Fibroblast of skin of abdomen (primary cell): ENCODE results near the gene CMC4.
A peak's percentile ranks its signal among the peaks of the same experiment; 100 is the strongest.

Experiments
- DNase-seq: peaks from one replicate; pipeline ENCODE4 v3.0.0-alpha.2; 2013

The CMC4 gene

GRCh38 chrX:155053656-155054055, 17.3 kb downstream of the CMC4 start:
- no peak for DNase-seq

GRCh38 chrX:155052738-155053498, 18.0 kb downstream of the CMC4 start:
- no peak for DNase-seq

DNA sequence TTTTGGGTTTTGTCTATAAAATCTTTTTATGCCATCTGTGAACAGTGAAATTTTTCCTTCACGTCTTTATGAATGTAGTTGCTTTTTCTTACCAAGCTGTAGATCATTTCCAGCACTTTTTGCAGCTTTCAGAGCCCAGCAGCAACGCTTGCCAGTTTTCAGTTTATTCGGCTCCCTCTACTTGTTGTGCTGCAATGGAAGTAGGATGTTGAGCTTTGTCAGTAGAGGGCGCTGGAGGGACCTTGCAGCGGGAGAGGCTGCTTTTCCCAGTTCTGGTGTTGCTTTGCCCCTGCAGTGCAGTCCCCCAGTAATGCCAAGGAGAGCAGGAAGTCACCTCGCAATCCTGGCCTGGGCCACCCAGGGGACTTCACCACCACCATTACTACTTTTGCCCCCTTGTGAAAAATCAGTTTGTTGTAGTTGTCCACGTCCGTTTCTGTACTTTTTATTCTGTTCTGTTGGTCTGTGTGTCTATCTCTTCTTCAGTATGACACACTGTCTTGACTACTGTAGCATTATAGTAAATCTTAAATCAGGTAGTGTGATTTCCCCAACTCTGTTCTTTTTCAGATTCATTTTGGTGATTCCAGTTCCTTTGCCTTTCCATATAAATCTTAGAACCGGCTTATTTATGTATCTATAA, 21.8 kb downstream of the CMC4 start:
- peak; percentile 39 for DNase-seq

- DNase-seq, result no peak
These were observed 24.0 kb downstream of the CMC4 start for GRCh38 chrX:155046811-155047528.

DNA sequence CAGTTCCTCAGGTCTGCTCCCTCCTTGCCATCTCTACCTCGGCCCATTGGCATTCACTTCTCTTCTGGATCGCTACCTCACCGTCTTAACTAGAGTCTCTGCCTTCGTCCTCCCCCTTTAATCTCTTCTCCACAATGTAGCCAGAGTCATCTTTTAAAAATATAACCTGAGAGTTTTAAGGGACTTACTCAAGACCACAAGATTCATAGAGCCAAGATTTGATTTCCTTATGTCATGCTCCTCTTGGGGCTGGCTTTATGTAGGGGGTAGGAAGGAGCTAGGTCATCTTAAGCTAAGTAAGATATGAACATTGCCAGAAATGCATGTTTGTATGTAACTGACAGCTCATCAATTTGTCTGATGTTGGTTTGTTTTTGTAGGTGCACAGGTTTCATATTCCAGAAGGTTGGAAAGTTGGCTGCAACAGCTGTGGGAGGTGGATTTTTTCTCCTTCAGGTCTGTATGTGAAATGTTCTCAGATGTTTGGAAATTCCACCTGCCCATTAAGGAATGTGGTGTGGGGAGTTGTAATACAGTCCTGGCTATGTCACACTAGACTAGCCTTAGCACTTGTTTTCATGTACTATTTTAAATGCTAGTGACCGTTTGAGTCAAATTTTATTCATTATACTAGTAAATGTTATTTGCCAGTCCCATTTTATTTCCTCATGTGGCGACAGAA, 24.7 kb downstream of the CMC4 start:
- DNase-seq, result no peak

DNA sequence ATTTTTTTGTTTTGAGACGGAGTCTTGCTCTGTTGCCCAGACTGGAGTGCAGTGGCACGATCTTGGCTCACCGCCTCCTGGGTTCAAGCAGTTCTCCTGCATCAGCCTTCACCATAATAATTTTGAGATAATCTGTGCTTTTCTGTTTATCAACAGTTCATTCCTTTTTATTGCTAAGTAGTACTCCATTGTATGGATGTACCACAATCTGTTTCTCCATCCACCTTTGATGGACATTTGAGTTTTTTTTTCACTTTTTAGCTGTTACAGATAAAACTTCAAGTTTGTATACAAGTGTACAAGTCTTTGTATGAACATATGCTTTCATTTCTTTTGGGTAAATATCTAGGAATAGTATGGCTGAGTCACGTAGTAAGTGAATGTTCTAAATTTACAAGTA, 35.2 kb downstream of the CMC4 start:
- DNase-seq, result no peak

GRCh38 chrX:155031657-155032056, 39.3 kb downstream of the CMC4 start:
- DNase-seq, result no peak

GRCh38 chrX:155028877-155029291, 42.1 kb downstream of the CMC4 start:
- DNase-seq, result peak; percentile 31

DNA sequence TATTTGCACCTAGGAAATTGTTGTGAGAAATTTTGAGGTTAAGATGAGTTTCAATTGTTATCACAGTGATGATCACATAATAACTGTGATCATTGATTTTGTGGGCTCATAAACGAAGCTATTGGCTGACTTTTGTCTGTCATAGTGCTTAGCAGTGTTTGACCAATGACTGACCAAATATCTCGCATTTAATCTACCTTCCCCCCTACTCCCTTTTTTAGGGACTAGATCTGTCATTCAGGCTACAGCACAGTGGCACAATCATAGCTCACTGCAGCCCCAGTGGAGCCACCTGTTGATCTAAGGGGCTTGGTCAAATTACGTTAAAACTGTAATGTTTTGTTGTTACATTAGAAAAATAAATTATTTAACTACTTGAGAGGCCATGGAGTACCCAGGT, 42.8 kb downstream of the CMC4 start:
- DNase-seq, result no peak

GRCh38 chrX:155027509-155028066, 43.3 kb downstream of the CMC4 start:
- peak; percentile 62 for DNase-seq

DNA sequence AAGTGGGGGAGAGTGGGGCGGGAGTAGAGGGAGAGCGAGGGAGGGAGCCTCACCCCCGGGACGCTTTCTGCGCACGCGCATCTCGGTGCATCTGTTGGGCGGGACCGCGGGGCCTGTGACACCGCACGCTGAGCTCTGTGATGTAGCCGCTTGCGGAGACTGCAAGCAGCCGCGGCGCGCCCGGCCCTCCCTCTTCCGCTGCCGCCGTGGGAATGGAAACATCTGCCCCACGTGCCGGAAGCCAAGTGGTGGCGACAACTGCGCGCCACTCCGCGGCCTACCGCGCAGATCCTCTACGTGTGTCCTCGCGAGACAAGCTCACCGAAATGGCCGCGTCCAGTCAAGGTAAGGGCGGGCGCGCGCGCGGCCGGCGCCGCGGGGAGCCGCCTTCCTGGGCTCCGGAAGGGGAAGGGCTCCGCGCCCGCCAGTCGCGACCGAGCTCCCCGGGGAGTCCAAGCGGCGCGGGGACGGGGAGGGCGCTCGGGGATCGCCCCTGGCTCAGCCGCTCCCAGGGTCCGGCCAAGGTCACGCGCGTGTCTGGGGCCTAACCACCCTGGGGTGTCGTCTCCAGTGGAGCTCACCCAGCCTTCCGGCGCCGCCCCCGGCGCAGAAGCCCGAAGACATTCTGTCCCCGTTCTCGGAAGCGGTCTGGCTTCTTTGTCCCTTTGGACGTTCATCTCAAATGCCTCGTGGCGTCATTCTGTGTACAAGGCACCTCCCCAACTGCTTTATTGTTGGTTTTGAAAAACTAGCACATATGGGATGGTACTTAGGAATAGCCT, 44.0 kb downstream of the CMC4 start, which contains the start of gene FUNDC2:
Gene FUNDC2, plus strand, starts transcription at position 118 of the 782 bp plus-strand sequence. Its CDS starts 95 bp downstream, at position 213.
- peak; percentile 93 for DNase-seq

DNA sequence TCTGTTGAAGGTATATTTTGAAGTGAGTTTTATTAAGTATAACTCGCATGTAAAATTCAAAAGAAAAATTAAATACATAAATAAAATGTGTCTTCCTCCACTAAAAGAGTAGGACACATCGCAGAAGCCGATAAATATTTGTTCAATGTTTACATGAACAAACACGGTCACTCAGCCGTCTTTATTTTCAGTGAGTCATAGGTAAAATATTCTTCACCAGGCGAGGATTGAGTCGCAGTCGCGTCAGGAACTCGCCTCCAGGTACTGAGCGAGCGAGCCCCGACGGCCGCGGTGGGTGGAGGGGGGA, 44.6 kb downstream of the CMC4 start:
- DNase-seq, result no peak

DNA sequence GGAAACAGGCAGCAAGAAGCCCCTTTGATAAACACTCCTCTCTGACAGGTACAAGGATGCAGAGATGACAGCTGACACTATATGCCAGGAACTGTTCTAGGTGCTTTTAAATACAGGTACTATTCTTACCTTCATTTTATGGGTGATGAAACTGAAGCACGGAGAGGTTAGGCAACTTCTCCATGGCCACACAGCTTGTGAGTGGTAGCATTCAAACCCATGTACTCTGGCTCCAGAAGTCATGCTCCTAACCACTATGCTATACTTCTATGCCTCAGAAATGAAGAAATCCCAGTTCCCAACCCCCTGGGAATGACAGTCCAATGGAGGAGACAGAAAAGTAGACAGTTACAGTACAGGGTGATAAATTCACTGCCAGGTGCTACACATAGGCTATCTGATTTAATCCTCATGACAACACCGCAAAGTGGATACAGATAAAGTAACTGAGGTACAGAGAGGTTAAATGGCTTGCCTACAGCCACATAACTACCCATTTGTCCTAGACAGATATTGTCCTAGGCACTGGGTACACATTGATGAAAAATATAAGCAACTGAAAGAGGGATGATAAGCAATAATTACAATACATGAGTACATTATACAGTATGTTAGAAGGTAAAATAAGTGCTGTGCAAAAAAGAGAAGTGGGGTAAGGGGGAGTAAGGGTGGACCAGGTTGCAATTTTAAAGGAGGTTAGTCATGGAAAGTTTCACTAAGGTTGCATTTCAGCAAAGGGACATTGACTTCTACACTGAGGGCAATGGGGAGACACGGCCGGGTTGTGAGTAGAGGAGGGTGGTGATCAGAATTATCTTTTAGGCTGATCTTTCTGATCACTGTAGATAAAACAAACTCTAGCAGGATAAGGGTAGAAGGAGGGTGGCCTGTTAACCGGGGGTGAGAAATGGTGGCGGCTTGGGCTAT, 46.8 kb downstream of the CMC4 start:
- no peak for DNase-seq

DNA sequence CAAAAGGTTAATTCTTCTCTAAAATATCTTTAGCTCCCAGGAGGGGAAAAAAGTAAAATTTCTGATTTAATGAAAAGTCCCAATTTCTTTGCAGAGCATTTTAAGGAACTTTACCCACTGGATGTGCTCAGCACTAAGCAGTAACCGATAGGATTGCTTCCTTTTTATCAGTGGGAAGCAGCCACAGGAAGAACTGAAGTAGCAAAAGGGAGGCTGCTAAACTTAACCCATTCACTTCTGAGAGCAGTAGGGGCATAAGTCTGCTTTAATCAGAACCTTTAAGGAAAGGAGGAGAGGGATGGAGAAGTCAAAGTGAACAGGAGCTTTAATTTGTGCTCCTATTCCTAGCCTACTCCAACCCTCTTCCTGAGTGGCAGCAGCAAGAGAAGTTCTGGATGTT, 48.4 kb downstream of the CMC4 start, which contains the start of gene F8:
Gene F8, minus strand, starts transcription at position 139 of the 400 bp plus-strand sequence. CDS start 171 bp downstream, outside the sequence.
- DNase-seq, result no peak

DNA sequence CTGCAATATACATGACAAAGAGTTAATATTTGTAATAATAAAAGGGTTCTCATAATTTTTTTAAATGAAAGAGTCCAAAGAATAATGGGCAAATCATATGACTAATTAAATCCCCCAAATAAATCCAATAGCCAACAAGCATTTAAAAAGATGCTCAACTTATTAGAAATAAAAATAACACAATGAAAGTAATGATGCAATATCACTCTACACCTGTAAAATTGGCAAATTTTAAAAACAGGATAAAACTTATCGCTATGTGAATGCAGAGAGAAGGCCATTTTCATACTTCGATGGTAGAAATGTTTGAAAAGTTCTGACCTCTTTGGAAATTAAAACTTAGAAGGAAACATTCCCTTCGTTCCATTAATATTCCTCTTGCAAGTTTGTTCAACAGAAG, 50.3 kb downstream of the CMC4 start:
- DNase-seq, result no peak
